NCI-H1092 (cell line): ENCODE results near the gene CDK6.
A peak's percentile ranks its signal among the peaks of the same experiment; 100 is the strongest.

Source experiments
- DNase-seq: peaks from one replicate; lab custom pipeline; 2025; lab: John Stamatoyannopoulos, UW

The CDK6 gene

GRCh38 chr7:92845736-92846135 lies 9.4 kb upstream of the CDK6 start:
- DNase-seq, result no peak

GRCh38 chr7:92843781-92844180 lies 7.4 kb upstream of the CDK6 start:
- no peak for DNase-seq

GRCh38 chr7:92843034-92843760 lies 6.8 kb upstream of the CDK6 start:
- no peak for DNase-seq

- DNase-seq, result no peak
Observed at GRCh38 chr7:92841192-92841591, 4.8 kb upstream of the CDK6 start.

- no peak for DNase-seq
Observed at GRCh38 chr7:92840316-92840715, 3.9 kb upstream of the CDK6 start.

GRCh38 chr7:92839901-92840300 lies 3.5 kb upstream of the CDK6 start:
- DNase-seq, result no peak

GRCh38 chr7:92838934-92839333 lies 2.6 kb upstream of the CDK6 start:
- DNase-seq, result no peak

- no peak for DNase-seq
Observed at GRCh38 chr7:92837000-92837749, 802 bp upstream of the CDK6 start.

GRCh38 chr7:92835851-92836488 lies 403 bp downstream of the CDK6 start:
- DNase-seq, result no peak

GRCh38 chr7:92835261-92835850 lies 1.0 kb downstream of the CDK6 start:
- DNase-seq, result no peak

GRCh38 chr7:92834507-92835260 lies 1.7 kb downstream of the CDK6 start:
- no peak for DNase-seq

- no peak for DNase-seq
Observed at GRCh38 chr7:92833766-92834506, 2.4 kb downstream of the CDK6 start.

- DNase-seq, result peak; percentile 89
Observed at GRCh38 chr7:92833024-92833765, 3.2 kb downstream of the CDK6 start.

GRCh38 chr7:92832534-92833023 lies 3.8 kb downstream of the CDK6 start:
- DNase-seq, result no peak

GRCh38 chr7:92831716-92832533 lies 4.4 kb downstream of the CDK6 start:
- no peak for DNase-seq

GRCh38 chr7:92830532-92831110 lies 5.8 kb downstream of the CDK6 start:
- no peak for DNase-seq

- DNase-seq, result no peak
Observed at GRCh38 chr7:92830027-92830426, 6.3 kb downstream of the CDK6 start.

- DNase-seq, result no peak
Observed at GRCh38 chr7:92827464-92828120, 8.8 kb downstream of the CDK6 start.
